GM12878 (cell line): ENCODE data around the gene DMRTC2. TPM values are rescaled to one million over a fixed set of nuclear protein-coding genes. Genes with fewer than 3 reads are reported as not detected.

Source experiments
- CHD2 ChIP-seq: IDR thresholded peaks from 2 replicates; pipeline ENCODE4 v1.6.1; 2011; ENCODE audit warnings: low read depth, low read length, improper control_type of control experiment, borderline replicate concordance
- CREM ChIP-seq: IDR thresholded peaks from 2 replicates; pipeline ENCODE4 v1.6.1; 2014; ENCODE audit warnings: antibody characterized with exemption, low read depth
- ELK1 ChIP-seq: IDR thresholded peaks from 2 replicates; pipeline ENCODE4 v1.6.1; 2012; ENCODE audit warnings: low read depth, low read length, improper control_type of control experiment
- MEF2B ChIP-seq: fragments of 450-650 bp; IDR thresholded peaks from 2 replicates; pipeline ENCODE4 v1.6.1; 2018; ENCODE audit warnings: mild to moderate bottlenecking, moderate library complexity; ENCODE audit not compliant: partially characterized antibody, poor library complexity, severe bottlenecking
- MLLT1 ChIP-seq: fragments of 450-650 bp; IDR thresholded peaks from 2 replicates; pipeline ENCODE4 v1.6.1; 2016; ENCODE audit warnings: mild to moderate bottlenecking
- MTA2 ChIP-seq: fragments of 450-650 bp; IDR thresholded peaks from 2 replicates; pipeline ENCODE4 v1.6.1; 2016; ENCODE audit warnings: low read depth, mild to moderate bottlenecking, moderate library complexity
- MYC ChIP-seq: IDR thresholded peaks from 2 replicates; pipeline ENCODE4 v1.6.1; 2011; ENCODE audit warnings: mild to moderate bottlenecking, low read length, moderate library complexity, inconsistent platforms; ENCODE audit not compliant: insufficient read depth, insufficient replicate concordance, insufficient read length, severe bottlenecking
- PAX8 ChIP-seq: fragments of 450-650 bp; IDR thresholded peaks from 2 replicates; pipeline ENCODE4 v1.6.1; 2017; ENCODE audit warnings: mild to moderate bottlenecking, moderate library complexity
- PKNOX1 ChIP-seq: fragments of 450-650 bp; IDR thresholded peaks from 2 replicates; pipeline ENCODE4 v1.6.1; 2016; ENCODE audit warnings: mild to moderate bottlenecking
- PRDM15 ChIP-seq: fragments of 450-650 bp; formaldehyde crosslinking; IDR thresholded peaks from 2 replicates; pipeline ENCODE4 v1.4.0; 2020; ENCODE audit warnings: mild to moderate bottlenecking, moderate library complexity
- RFX5 ChIP-seq: IDR thresholded peaks from 2 replicates; pipeline ENCODE4 v1.6.1; 2011; ENCODE audit warnings: low read depth, low read length, improper control_type of control experiment
- SIX5 ChIP-seq: IDR thresholded peaks from 2 replicates; pipeline ENCODE4 v1.6.1; 2011; ENCODE audit warnings: mild to moderate bottlenecking, low read depth, low read length, moderate library complexity; ENCODE audit not compliant: severe bottlenecking
- polyA plus RNA-seq, 11 experiments: library from polyadenylated mRNA; depleted of rRNA in 4 of 11; unstranded in 6 of 11; stranded (reverse) in 5 of 11; fragments of >200 nt; fragmentation: Nextera tagmentation in 4 of 11; fragmentation: Illumina TruSeq in 1 of 11; extraction: Ambion mirVana in 4 of 11; extraction: Trizol in 1 of 11; gene quantifications; 1 replicate in 1 of 11; 2 replicates in 10 of 11; pipeline versions ENCODE4 v1.2.1 to v1.2.3, GENCODE V29; 2011 to 2016; ENCODE audit warnings: inconsistent platforms in 2 of 11, missing spikeins in 2 of 11, low read depth in 1 of 11
- total RNA-seq, 4 experiments: library from RNA; depleted of rRNA in 3 of 4; stranded (reverse); fragments of >200 nt in 3 of 4; fragmentation: Illumina TruSeq in 1 of 4; extraction: Trizol in 1 of 4; gene quantifications; 2 replicates each; pipeline versions ENCODE4 v1.2.1 to v1.2.3, GENCODE V29; 2013 to 2021
- TF ChIP-seq, protein P1 (sequence below): fragments of 450-650 bp; IDR thresholded peaks from 2 replicates; pipeline ENCODE4 v1.6.1; 2017; ENCODE audit warnings: mild to moderate bottlenecking
- TF ChIP-seq, protein P2 (sequence below): fragments of 450-650 bp; IDR thresholded peaks from 2 replicates; pipeline ENCODE4 v1.6.1; 2017; ENCODE audit warnings: borderline replicate concordance

DMRTC2 gene
- total and polyA plus RNA-seq, 10 of the 15 experiments (the other 5 are each of a cell fraction or from before 2014, with no cell fraction given) = not detected

DNA sequence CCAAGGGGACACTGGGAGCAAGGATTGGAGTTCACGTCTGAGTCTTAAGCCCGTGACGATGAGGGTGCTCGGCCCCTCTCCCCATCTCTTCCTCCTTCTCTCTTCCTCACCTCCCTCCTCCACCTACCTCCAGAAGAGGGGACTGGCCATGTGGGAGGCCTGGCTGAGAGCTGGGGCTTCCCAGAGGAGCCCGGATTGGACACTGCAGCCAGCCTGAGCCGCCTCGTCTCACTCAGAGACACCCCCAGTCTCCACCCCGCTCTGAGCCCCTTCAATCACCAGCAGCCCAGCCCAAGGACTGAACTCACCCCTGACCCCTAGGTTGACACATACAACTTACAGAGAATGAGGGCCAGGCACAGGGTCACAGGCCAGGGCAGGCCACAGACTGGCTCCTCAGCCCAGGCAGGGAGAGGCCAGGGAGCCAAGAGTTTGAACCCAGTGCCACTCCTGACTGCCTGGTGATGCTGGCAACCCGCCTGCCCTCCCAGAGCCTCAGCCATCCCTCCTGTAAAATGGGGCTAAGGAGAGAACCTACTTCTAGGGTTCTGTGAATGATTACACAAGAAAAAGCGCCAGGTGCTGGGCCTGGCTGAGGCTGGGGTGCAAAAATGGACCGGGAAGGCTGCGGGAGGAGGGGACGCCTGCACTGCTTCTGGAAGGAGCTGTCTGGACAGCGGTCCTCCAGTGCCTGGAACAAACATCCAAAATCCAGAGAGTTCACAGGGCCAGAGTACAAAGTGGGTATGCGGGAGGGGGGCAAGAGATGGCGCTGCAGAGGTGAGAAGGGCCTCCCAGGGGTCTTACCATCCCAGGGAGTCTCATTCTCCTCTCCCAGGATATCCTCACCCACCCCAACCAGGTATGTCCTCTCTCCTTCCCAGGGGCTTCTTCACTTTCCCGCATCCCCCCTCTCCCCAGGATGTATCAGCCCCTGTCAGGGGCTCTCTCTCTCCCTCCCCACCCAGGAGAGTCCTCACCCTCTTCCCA lies 33.4 kb downstream of the DMRTC2 start (continued):
- no peak for TF ChIP-seq CHD2
- TF ChIP-seq, protein P1, sequence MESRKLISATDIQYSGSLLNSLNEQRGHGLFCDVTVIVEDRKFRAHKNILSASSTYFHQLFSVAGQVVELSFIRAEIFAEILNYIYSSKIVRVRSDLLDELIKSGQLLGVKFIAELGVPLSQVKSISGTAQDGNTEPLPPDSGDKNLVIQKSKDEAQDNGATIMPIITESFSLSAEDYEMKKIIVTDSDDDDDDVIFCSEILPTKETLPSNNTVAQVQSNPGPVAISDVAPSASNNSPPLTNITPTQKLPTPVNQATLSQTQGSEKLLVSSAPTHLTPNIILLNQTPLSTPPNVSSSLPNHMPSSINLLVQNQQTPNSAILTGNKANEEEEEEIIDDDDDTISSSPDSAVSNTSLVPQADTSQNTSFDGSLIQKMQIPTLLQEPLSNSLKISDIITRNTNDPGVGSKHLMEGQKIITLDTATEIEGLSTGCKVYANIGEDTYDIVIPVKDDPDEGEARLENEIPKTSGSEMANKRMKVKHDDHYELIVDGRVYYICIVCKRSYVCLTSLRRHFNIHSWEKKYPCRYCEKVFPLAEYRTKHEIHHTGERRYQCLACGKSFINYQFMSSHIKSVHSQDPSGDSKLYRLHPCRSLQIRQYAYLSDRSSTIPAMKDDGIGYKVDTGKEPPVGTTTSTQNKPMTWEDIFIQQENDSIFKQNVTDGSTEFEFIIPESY = no peak
- no peak for TF ChIP-seq CREM
- TF ChIP-seq PKNOX1 = peak; percentile 89
- no peak for TF ChIP-seq MTA2
- TF ChIP-seq PAX8 = no peak
- TF ChIP-seq MYC = no peak
- TF ChIP-seq RFX5 = peak; percentile 10; the same call in 1 of the 2 replicates
- TF ChIP-seq MEF2B = no peak
- no peak for TF ChIP-seq SIX5
- TF ChIP-seq MLLT1 = no peak
- TF ChIP-seq PRDM15 (CRISPR knock-in tag) = no peak
- TF ChIP-seq ELK1 = no peak
- TF ChIP-seq, protein P2, sequence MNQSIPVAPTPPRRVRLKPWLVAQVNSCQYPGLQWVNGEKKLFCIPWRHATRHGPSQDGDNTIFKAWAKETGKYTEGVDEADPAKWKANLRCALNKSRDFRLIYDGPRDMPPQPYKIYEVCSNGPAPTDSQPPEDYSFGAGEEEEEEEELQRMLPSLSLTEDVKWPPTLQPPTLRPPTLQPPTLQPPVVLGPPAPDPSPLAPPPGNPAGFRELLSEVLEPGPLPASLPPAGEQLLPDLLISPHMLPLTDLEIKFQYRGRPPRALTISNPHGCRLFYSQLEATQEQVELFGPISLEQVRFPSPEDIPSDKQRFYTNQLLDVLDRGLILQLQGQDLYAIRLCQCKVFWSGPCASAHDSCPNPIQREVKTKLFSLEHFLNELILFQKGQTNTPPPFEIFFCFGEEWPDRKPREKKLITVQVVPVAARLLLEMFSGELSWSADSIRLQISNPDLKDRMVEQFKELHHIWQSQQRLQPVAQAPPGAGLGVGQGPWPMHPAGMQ = no peak
